Activated naive CD8-positive, alpha-beta T cell treated with anti-CD3 and anti-CD28 coated beads for 36 hours (primary cell): Measurements from ENCODE around the gene DUSP6. TPM values are rescaled to one million over a fixed set of nuclear protein-coding genes. Genes with fewer than 3 reads are reported as not detected.
"Not testable (repeated sequence)": the region's sequence is repeated elsewhere in the genome, so short reads cannot be mapped to it uniquely, and the experiment has no call there.

ENCODE experiments used
- DNase-seq: peaks from one replicate; pipeline ENCODE4 v3.0.0; 2021
- H3K27ac Mint-ChIP-seq: one replicate; pipeline ENCODE4 v1.8.0; 2022; ENCODE audit warnings: mild to moderate bottlenecking, moderate library complexity, mixed read lengths
- H3K27me3 Mint-ChIP-seq: one replicate; pipeline ENCODE4 v1.8.0; 2022; ENCODE audit warnings: mild to moderate bottlenecking, mixed read lengths
- H3K36me3 Mint-ChIP-seq: one replicate; pipeline ENCODE4 v1.8.0; 2021; ENCODE audit warnings: mild to moderate bottlenecking, mixed read lengths
- H3K4me1 Mint-ChIP-seq: one replicate; pipeline ENCODE4 v1.8.0; 2021; ENCODE audit warnings: mixed read lengths
- H3K4me3 Mint-ChIP-seq: one replicate; pipeline ENCODE4 v1.8.0; 2022; ENCODE audit warnings: mild to moderate bottlenecking, moderate library complexity, mixed read lengths
- H3K9me3 Mint-ChIP-seq: one replicate; pipeline ENCODE4 v1.8.0; 2022; ENCODE audit warnings: mixed read lengths
- total RNA-seq, 2 experiments: library from RNA; stranded (reverse); gene quantifications; one replicate each; pipeline ENCODE4 v1.2.3, GENCODE V29; 2021

Gene DUSP6
- total RNA-seq, 2 experiments from 2014 or later: 15.3 to 15.6 TPM

DNA sequence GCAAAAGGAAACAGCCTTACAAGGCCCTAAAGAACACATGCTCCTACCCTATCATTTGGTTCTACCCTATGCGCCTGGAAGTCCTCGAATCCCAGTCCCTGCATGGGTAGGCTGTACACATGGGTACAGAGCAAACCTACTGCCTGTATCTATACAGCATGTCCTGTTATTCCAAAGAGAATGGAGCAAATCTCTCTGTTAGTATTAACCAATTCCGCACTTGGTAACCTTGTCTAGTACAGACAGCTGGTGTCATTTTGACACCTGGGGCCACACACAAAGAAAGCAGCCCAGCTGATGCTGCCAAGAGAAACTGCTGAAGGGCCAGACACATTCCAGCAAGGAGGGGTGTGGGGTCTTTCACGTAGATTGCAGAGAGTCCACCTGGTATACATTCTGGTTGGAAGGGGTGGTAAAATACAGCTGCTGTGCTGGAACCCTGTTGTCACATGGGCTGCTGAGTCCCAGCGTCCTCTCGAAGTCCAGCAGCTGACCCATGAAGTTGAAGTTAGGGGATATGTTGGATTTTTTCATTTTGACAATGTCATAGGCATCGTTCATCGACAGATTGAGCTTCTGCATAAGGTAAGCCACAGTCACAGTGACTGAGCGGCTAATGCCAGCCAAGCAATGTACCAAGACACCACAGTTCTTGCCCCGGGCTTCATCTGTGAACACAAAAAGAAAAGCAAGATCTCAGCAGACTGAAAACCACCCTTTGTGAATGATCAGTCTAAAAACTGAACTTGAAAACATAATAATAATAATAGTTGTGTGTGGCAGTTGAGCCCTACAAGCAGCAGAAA is 3.2 kb downstream of the DUSP6 start:
- H3K9me3 Mint-ChIP-seq: no peaks in the 10 kb centered on the region
- peaks cover 56% of the 10 kb centered on the region for H3K4me1 Mint-ChIP-seq
- no peak for DNase-seq
- peaks cover 30% of the 10 kb centered on the region for H3K36me3 Mint-ChIP-seq
- peaks cover 34% of the 10 kb centered on the region for H3K27me3 Mint-ChIP-seq
- no peak overlapping the region for H3K27ac Mint-ChIP-seq
- peak overlapping the region; percentile 89 for H3K4me3 Mint-ChIP-seq

DNA sequence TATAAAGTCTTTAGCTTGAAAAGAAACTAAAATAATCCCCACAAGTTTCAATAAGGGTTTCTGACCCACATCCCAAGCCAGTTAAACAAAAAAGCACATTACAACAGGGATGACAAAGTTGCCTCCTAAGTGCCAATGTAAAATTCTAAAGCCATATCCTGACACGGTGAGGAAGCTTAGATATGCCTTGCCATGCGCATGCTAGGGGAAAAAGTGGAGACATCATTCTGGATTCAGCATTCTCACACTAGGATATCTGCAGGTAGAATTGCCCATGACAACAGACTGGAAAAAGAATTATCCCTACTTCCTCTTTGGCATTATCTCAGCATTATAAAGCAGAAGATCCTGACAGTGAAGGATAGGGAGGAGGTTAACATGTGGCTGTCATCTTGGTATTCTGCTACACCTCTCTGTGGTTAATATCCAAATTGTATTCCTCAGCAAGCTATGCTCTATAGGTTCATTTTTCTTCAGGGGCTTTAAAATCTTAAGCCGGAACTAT is 4.9 kb downstream of the DUSP6 start:
- Mint-ChIP-seq H3K27ac (no peak overlapping the region), H3K36me3 (peaks cover 30% of the 10 kb centered on the region), H3K4me3 (no peak overlapping the region), H3K9me3 (no peaks in the 10 kb centered on the region), H3K4me1 (peaks cover 53% of the 10 kb centered on the region), H3K27me3 (peaks cover 34% of the 10 kb centered on the region)
- DNase-seq: no peak

DNA sequence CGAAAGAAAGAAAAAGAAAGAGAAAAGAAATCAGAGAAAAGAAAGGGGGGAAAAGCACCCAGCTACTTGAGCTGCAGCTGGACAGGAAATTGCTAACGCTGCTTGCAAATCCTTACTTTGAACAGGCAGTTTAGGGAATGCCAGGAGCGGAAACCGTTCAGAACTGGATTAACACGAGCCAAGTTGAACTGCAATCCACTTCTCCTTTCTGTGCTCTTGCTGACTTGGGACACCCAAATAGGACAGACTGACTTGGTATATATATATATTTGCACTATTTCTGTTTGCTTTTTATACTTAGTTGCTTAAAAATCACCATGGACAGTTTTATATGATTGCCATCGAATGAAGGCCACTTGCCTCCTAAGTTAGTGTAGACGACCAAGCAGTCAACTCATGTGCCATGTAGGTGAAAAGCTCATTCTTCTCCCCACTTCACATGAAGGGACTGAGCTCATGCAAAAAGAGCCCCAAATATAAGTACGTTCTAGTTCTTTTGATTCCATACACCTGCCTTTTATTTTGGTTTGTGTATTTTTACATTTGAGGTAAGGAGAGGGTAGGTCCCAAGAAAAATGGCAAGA is 5.5 kb downstream of the DUSP6 start:
- Mint-ChIP-seq H3K36me3 (peaks cover 30% of the 10 kb centered on the region), H3K27ac (peak overlapping the region; percentile 42), H3K4me1 (peaks cover 47% of the 10 kb centered on the region), H3K27me3 (peaks cover 34% of the 10 kb centered on the region), H3K9me3 (no peaks in the 10 kb centered on the region), H3K4me3 (peak overlapping the region; percentile 67)
- no peak for DNase-seq

DNA sequence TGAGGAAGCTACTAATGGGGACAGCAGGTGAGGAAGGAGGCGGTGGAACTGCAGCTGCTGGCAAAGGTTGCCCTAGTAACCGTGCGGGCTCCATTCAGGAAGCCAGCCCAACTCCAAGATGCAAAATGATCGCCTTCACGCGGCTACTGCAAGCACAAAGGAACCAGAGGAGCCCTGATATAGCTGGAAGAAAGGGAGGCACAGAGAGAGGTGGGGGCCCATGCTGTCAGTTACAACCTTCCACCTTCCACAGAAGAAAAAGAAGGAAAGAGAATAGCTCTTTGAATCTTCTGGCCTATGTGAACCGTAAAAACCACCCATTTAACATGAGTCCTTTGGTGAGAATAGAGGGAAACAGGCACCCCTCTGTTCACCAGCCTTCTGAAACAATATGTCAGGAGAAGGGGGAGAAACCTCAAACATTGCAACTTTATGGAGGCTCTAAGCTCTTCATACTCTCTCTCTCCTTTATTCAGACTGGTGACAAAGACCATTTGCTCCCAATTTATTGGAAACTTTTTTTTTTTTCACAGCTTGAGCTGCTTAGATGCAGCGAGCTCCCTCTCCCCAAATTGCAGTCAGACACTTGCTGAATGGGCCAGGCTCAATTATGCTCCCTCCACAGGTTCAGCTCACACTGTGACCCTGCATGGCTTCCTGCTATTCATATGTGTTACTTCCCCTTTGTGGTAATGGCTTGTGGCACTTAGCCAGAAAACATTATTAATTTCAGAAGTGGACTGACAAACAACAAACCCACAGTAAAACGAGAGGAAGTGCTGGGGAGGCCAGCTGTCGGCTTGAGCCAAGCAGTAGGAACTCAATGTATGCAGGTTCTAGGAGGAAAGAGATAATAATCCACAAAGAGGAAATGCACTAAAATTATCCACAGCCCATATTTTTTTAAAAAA is 6.2 kb downstream of the DUSP6 start:
- peaks cover 49% of the 10 kb centered on the region for H3K4me1 Mint-ChIP-seq
- peaks cover 34% of the 10 kb centered on the region for H3K27me3 Mint-ChIP-seq
- H3K27ac Mint-ChIP-seq: peak overlapping the region; percentile 42
- peak; percentile 38 for DNase-seq
- H3K9me3 Mint-ChIP-seq: no peaks in the 10 kb centered on the region
- H3K36me3 Mint-ChIP-seq: peaks cover 30% of the 10 kb centered on the region
- H3K4me3 Mint-ChIP-seq: peak overlapping the region; percentile 67

DNA sequence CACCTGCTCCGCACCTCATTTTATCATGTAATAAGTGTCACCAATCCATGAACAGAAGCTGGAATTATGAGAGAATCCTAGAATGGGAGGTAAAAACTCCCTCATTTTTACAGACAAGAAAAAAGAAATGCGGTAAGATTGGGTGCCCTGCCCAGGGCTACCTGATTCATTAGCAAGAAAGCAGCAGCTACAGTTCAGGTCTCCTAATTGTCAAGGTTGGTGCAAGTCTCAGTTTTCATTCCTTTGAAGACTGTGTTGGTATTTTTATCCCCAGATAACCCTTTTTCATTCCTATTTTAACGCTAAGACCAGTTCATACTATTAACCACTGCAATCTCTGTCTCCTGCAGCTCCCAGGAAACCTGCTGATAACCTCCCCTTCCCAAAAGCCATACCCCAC is 6.9 kb downstream of the DUSP6 start:
- peaks cover 30% of the 10 kb centered on the region for H3K27me3 Mint-ChIP-seq
- peaks cover 46% of the 10 kb centered on the region for H3K4me1 Mint-ChIP-seq
- H3K4me3 Mint-ChIP-seq: no peak overlapping the region
- no peak for DNase-seq
- no peaks in the 10 kb centered on the region for H3K9me3 Mint-ChIP-seq
- H3K27ac Mint-ChIP-seq: no peak overlapping the region
- peaks cover 26% of the 10 kb centered on the region for H3K36me3 Mint-ChIP-seq

DNA sequence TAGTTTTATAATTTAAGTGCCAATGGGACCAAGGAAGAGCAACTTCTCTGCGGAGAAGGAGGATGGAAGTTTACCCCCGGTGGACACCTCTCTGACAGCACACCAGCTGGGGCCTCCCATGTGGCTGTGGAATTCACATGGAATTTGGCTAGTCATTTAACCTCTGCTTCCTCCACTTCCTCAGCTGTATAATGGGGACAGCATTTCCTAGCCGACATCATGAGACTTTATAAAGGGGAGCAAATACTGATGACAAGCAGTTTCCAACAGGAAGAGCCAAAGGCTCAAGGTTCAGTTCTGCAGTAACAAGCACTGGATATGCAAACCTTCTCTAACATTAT is 7.5 kb downstream of the DUSP6 start:
- no peak for DNase-seq
- Mint-ChIP-seq H3K27ac (no peak overlapping the region), H3K4me3 (no peak overlapping the region), H3K36me3 (peaks cover 21% of the 10 kb centered on the region), H3K4me1 (peaks cover 42% of the 10 kb centered on the region), H3K27me3 (peaks cover 27% of the 10 kb centered on the region), H3K9me3 (no peaks in the 10 kb centered on the region)

DNA sequence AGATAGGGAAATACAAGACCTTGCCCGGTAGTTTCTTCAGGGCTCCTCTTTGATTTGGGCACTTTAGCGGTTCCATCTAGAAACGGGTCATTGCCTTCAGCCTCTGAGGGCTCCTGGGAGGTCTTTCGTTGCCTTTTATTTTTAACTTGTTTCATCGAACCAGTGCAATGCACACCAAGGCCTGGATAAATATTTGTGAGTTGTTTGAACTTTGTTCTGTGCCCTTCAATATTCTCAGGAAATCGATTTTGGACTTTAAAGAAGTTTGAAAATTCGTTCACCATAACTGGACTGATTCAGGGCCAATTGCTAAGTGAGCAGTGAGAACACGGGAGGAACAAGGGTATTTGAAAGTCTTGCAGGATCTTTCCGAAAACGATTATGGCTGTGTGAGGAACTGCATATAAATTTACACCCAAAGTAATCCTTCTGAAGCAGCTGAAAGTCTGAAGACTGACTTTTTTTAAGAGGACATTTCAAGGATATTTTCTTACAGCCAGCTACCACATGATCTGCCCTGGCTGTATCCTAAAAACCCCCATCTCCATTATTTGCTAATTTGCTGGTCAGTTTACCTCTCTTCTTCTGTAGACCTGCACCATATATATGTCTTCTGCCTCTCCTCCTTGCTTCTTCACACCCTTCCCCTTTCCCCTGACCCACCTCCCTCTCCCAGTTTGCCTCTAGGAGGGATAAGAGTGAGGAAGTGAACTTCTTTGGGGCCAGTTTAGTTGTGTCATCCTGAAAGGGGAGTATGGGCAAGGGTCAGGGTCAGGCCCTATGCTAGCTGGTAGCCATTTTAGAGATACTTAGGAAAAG is 8.0 kb downstream of the DUSP6 start:
- DNase-seq: no peak
- peaks cover 38% of the 10 kb centered on the region for H3K4me1 Mint-ChIP-seq

DNA sequence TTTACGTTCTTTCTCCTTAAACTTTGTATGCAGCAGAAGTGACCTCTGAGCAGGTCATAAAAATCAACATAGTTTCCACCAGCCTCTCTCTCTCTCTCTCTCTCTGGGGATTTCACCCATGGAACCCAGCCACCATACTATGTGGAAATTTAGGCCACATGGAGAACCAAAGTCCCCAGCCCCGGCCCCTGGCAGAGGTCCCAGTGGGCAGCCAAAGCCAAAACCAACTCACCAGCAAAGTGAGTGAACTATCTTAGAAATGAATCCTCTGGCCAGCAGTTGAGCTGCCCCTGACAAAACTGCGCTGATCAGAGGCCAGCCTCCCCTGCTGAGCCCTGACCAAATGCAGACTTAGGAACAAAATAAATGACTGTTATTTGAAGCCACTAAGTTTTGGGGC is 9.2 kb downstream of the DUSP6 start:
- H3K4me1 Mint-ChIP-seq: peaks cover 28% of the 10 kb centered on the region
- no peaks in the 10 kb centered on the region for H3K9me3 Mint-ChIP-seq
- no peak overlapping the region for H3K27ac Mint-ChIP-seq

More for the DNA sequence above, 8.0 kb downstream of the DUSP6 start:
- Mint-ChIP-seq H3K4me3 (no peak overlapping the region), H3K27ac (no peak overlapping the region), H3K9me3 (no peaks in the 10 kb centered on the region), H3K27me3 (peaks cover 27% of the 10 kb centered on the region), H3K36me3 (peaks cover 17% of the 10 kb centered on the region)

DNA sequence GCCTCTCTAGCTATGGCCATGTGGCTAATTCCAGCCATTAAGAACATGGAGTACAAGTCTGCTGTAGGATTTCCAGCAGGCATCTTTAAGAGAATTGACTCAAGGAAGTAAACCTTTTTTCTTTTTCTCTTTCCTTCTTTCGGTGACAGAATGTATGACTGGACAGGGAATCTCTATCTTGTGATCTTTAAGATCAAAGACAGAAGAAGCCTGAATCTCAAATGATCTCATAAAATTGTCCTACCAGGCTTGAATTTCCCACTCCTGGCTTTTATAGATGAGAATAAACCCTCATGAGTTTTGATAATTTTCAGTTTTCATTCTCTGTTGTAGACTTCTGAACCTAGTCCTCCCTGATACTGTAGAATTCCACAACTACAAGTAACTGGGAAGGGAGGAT is 11.4 kb downstream of the DUSP6 start:
- no peak overlapping the region for H3K27ac Mint-ChIP-seq
- H3K4me3 Mint-ChIP-seq: no peak overlapping the region
- no peak for DNase-seq
- H3K4me1 Mint-ChIP-seq: peaks cover 10% of the 10 kb centered on the region
- peaks cover 8% of the 10 kb centered on the region for H3K27me3 Mint-ChIP-seq
- H3K36me3 Mint-ChIP-seq: no peaks in the 10 kb centered on the region
- H3K9me3 Mint-ChIP-seq: no peaks in the 10 kb centered on the region

More for the DNA sequence above, 9.2 kb downstream of the DUSP6 start:
- H3K4me3 Mint-ChIP-seq: no peak overlapping the region
- DNase-seq: no peak
- peaks cover 8% of the 10 kb centered on the region for H3K36me3 Mint-ChIP-seq
- peaks cover 17% of the 10 kb centered on the region for H3K27me3 Mint-ChIP-seq

DNA sequence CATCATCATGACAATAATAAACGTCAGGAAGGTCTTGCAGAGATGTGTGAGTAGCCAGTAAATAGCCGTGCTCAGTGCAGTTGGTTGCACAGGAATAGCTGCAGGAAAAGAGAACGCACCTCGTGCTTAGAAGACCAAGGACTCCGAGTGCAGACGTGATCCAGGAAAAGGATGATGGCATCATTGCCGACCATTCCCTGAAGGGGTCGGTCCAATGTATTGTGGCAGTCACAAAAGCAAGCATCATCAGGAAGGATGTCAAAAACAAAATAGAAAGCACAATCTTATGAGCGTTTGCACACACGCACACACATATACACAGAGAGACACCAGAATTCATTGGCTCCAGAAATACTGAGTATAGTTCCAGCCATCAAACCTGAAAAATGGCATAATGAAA is 12.8 kb downstream of the DUSP6 start:
- peaks cover 4% of the 10 kb centered on the region for H3K4me1 Mint-ChIP-seq
- no peaks in the 10 kb centered on the region for H3K9me3 Mint-ChIP-seq
- H3K4me3 Mint-ChIP-seq: no peak overlapping the region
- H3K27ac Mint-ChIP-seq: no peak overlapping the region
- DNase-seq: no peak
- H3K27me3 Mint-ChIP-seq: peaks cover 1% of the 10 kb centered on the region
- H3K36me3 Mint-ChIP-seq: no peaks in the 10 kb centered on the region

DNA sequence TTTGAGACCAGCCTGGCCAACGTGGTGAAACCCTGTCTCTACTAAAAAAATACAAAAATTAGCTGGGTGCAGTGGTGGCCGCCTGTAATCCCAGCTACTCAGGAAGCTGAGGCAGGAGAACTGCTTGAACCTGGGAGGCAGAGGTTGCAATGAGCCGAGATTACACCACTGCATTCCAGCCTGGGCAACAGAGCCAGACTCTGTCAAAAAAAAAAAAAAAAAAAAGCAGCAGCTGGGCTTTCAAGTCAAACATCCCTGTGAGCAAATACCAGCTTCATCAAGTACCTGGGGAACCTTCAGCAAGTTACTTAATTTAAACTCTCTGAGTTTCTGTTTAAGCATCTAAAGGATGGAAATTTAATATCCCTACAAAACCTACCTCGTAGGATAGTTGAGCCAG is 15.2 kb downstream of the DUSP6 start:
- peaks cover 14% of the 10 kb centered on the region for H3K4me1 Mint-ChIP-seq
- not testable (repeated sequence) for H3K27ac Mint-ChIP-seq, DNase-seq, H3K9me3 Mint-ChIP-seq, H3K27me3 Mint-ChIP-seq, H3K4me3 Mint-ChIP-seq, H3K36me3 Mint-ChIP-seq

DNA sequence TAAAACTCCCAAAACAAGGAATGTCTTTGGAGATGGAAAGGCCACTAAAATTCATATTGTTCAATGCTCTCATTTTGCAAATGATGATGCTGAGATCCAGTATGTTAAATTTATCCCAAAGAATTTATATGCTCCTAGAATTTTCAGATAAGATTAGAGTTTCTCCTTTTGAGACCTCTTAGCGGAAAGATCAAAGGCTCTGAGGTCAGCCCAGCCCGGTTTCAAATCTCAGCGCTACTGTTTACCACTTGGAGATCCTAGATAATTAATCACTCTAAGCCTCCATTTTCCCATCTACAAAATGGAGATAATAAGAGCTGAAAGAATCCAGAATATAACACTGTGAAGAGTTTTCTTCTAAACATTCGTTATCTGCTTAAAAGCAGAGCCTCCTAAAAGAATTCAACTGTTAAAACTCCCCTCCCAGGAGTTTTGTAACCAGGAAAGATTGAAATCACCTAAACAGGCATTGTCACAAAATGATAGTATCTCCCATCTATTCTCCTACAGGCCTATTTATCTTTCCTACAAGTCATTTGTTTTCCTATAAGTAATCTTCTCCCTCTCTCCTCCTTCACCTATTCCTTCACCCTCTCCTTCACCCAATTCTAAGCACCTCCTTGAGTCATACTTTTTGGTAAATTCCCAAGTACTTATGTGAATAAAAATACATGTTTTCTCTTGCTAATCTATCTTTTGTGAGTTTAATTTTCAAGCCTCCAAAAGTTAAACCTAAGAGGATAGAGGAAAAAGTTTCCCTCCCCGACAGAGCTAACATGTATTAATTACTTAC is 16.7 kb downstream of the DUSP6 start:
- peaks cover 10% of the 10 kb centered on the region for H3K4me1 Mint-ChIP-seq
- no peak overlapping the region for H3K27ac Mint-ChIP-seq
- peaks cover 5% of the 10 kb centered on the region for H3K9me3 Mint-ChIP-seq
- H3K4me3 Mint-ChIP-seq: no peak overlapping the region
- H3K36me3 Mint-ChIP-seq: peaks cover 2% of the 10 kb centered on the region
- no peak for DNase-seq
- H3K27me3 Mint-ChIP-seq: no peaks in the 10 kb centered on the region

DNA sequence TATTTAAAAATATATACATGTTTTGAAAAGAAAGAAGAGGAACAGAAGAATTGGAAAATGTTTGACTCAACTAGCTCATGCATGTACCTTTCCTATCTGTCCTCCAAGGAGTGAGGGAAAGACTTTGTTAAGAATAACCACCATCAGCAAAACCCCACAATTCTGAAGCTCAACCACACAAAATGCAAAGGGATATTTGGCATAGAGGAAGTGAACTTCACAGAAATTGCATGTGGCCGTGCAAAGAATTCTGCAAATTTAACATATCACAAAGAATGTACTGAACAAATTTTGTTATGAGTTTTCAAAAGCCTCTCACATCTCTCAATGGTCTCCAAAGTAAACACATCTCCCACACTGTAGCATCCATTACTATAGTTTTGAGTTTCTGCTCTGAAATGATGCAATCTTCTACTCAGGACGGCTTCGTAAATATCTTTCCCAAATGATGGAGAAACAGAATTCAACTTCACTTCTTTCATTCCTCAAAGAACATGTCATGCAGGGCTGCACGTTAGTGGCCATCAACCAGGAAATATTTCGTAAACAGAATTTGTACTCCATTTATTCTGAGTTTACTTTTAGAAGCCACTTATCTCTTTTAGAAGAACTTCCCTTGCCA is 17.6 kb downstream of the DUSP6 start:
- H3K4me1 Mint-ChIP-seq: peaks cover 10% of the 10 kb centered on the region
- H3K27me3 Mint-ChIP-seq: no peaks in the 10 kb centered on the region
- H3K36me3 Mint-ChIP-seq: peaks cover 2% of the 10 kb centered on the region
- H3K27ac Mint-ChIP-seq: no peak overlapping the region
- no peak for DNase-seq
- peaks cover 7% of the 10 kb centered on the region for H3K9me3 Mint-ChIP-seq
- H3K4me3 Mint-ChIP-seq: no peak overlapping the region
